OCI-LY1 (cell line): ENCODE results near the gene SLC38A4.

ENCODE experiments used
- H2AFZ ChIP-seq: fragments of 200-600 bp; sonication (generic), shearing (Covaris generic); 2 replicates; pipeline ENCODE4 v1.6.0; 2014; ENCODE audit warnings: antibody characterized with exemption, mild to moderate bottlenecking, low read length
- H3F3A ChIP-seq: fragments of 200-600 bp; sonication (generic), shearing (Covaris generic); 2 replicates; pipeline ENCODE4 v1.6.0; 2014; ENCODE audit warnings: mild to moderate bottlenecking, antibody characterized with exemption, low read length, moderate library complexity; ENCODE audit not compliant: insufficient read depth
- H3K27ac ChIP-seq: fragments of 200-600 bp; sonication (generic); 2 replicates; pipeline ENCODE4 v1.5.1; 2014; ENCODE audit warnings: low read length, mixed run types, mild to moderate bottlenecking, low read depth; ENCODE audit not compliant: poor library complexity, severe bottlenecking
- H3K27me3 ChIP-seq: fragments of 200-600 bp; sonication (generic); 2 replicates; pipeline ENCODE4 v1.6.0; 2014; ENCODE audit warnings: antibody characterized with exemption, mild to moderate bottlenecking, low read length, moderate library complexity; ENCODE audit not compliant: insufficient read depth
- H3K36me3 ChIP-seq: fragments of 200-600 bp; sonication (generic); 2 replicates; pipeline ENCODE4 v1.6.1; 2014; ENCODE audit warnings: mild to moderate bottlenecking, antibody characterized with exemption, low read length, moderate library complexity, mixed read lengths; ENCODE audit not compliant: insufficient read depth
- H3K4me1 ChIP-seq: fragments of 200-600 bp; sonication (generic); 2 replicates; pipeline ENCODE4 v1.5.1; 2014; ENCODE audit warnings: mild to moderate bottlenecking, low read length, moderate library complexity; ENCODE audit not compliant: insufficient read depth, severe bottlenecking
- H3K4me2 ChIP-seq: fragments of 200-600 bp; sonication (generic), shearing (Covaris generic); 2 replicates; pipeline ENCODE4 v1.6.1; 2014; ENCODE audit warnings: low read length
- H3K4me3 ChIP-seq: fragments of 200-600 bp; sonication (generic); 2 replicates; pipeline ENCODE4 v1.5.1; 2014; ENCODE audit warnings: low read length, low read depth, mild to moderate bottlenecking, mixed read lengths; ENCODE audit not compliant: poor library complexity, severe bottlenecking
- H3K79me2 ChIP-seq: fragments of 200-600 bp; shearing (Covaris generic); 2 replicates; pipeline ENCODE4 v1.6.1; 2016; ENCODE audit warnings: mixed run types, low read length, mixed read lengths; ENCODE audit not compliant: insufficient read depth
- H3K9ac ChIP-seq: fragments of 200-600 bp; sonication (generic), shearing (Covaris generic); 2 replicates; pipeline ENCODE4 v1.6.1; 2014; ENCODE audit warnings: mild to moderate bottlenecking, low read length, mixed read lengths
- H3K9me2 ChIP-seq: fragments of 200-600 bp; sonication (generic), shearing (Covaris generic); 2 replicates; pipeline ENCODE4 v1.6.1; 2014; ENCODE audit warnings: low read depth, mild to moderate bottlenecking, low read length, mixed read lengths
- H3K9me3 ChIP-seq: fragments of 200-600 bp; shearing (Covaris generic); 2 replicates; pipeline ENCODE4 v1.6.1; 2014; ENCODE audit warnings: low read length, mixed read lengths
- H4K20me1 ChIP-seq: fragments of 200-600 bp; sonication (generic), shearing (Covaris generic); 2 replicates; pipeline ENCODE4 v1.6.0; 2016; ENCODE audit warnings: mild to moderate bottlenecking, low read length; ENCODE audit not compliant: insufficient read depth
- CTCF ChIP-seq: fragments of 200-600 bp; sonication (generic), shearing (Covaris generic); IDR thresholded peaks from 2 replicates; pipeline ENCODE4 v1.5.1; 2017; ENCODE audit warnings: mild to moderate bottlenecking, antibody characterized with exemption, low read length, moderate library complexity, mixed read lengths
- EZH2 ChIP-seq: fragments of 200-600 bp; sonication (generic), shearing (Covaris generic); IDR thresholded peaks from 2 replicates; pipeline ENCODE4 v1.8.0; 2017; ENCODE audit warnings: borderline replicate concordance, mixed run types, mild to moderate bottlenecking, antibody characterized with exemption, low read length, moderate library complexity, mixed read lengths

The SLC38A4 gene

GRCh38 chr12:46814143-46814542, 11.7 kb downstream of the SLC38A4 start:
- Histone ChIP-seq H3K9me3 (no peaks in the 10 kb centered on the region), H3K4me2 (no peak overlapping the region), H3K27me3 (no peaks in the 10 kb centered on the region), H3F3A (no peaks in the 10 kb centered on the region), H3K79me2 (no peaks in the 10 kb centered on the region), H3K27ac (no peak overlapping the region), H3K4me1 (no peaks in the 10 kb centered on the region), H4K20me1 (no peaks in the 10 kb centered on the region), H3K36me3 (no peaks in the 10 kb centered on the region), H3K4me3 (no peak overlapping the region), H3K9ac (no peak overlapping the region), H3K9me2 (no peaks in the 10 kb centered on the region), H2AFZ (no peak overlapping the region)
- TF ChIP-seq CTCF (no peak), EZH2 (no peak)

GRCh38 chr12:46811185-46811584, 14.6 kb downstream of the SLC38A4 start:
- Histone ChIP-seq H3K4me1 (no peaks in the 10 kb centered on the region), H3K9me3 (no peaks in the 10 kb centered on the region), H3K9me2 (no peaks in the 10 kb centered on the region), H3K27ac (no peak overlapping the region), H3F3A (no peaks in the 10 kb centered on the region), H3K79me2 (no peaks in the 10 kb centered on the region), H3K4me2 (no peak overlapping the region), H2AFZ (no peak overlapping the region), H3K4me3 (no peak overlapping the region), H3K36me3 (no peaks in the 10 kb centered on the region), H3K27me3 (no peaks in the 10 kb centered on the region), H4K20me1 (no peaks in the 10 kb centered on the region), H3K9ac (no peak overlapping the region)
- TF ChIP-seq EZH2, result no peak
- TF ChIP-seq CTCF, result no peak

- no peaks in the 10 kb centered on the region for H3K9me2 ChIP-seq
- H3K9me3 ChIP-seq, result no peaks in the 10 kb centered on the region
- H3K4me1 ChIP-seq, result no peaks in the 10 kb centered on the region
- no peaks in the 10 kb centered on the region for H4K20me1 ChIP-seq
- H2AFZ ChIP-seq, result no peak overlapping the region
- H3K4me3 ChIP-seq, result no peak overlapping the region
- no peak for TF ChIP-seq CTCF
- TF ChIP-seq EZH2, result no peak
- H3K9ac ChIP-seq, result no peak overlapping the region
- H3K27me3 ChIP-seq, result no peaks in the 10 kb centered on the region
- H3K27ac ChIP-seq, result no peak overlapping the region
- no peaks in the 10 kb centered on the region for H3F3A ChIP-seq
- no peaks in the 10 kb centered on the region for H3K36me3 ChIP-seq
- no peaks in the 10 kb centered on the region for H3K79me2 ChIP-seq
- no peak overlapping the region for H3K4me2 ChIP-seq
Observed at GRCh38 chr12:46808955-46809697, 16.7 kb downstream of the SLC38A4 start.
